ENCODE measurements around the gene C15orf39. TPM values are rescaled to one million over a fixed set of nuclear protein-coding genes. Genes with fewer than 3 reads are reported as not detected.

The C15orf39 gene
- 10 to 100 TPM; 12.3 to 33.3 (median 21.5) TPM for total RNA-seq

GRCh38 chr15:75201616-75202250 lies at the start of gene C15orf39:
TSS of gene C15orf39 (plus strand) at chr15:75201882. CDS start at chr15:75206049, 4,167 bp downstream.
- Histone ChIP-seq H3K4me3 (peak within 1 kb of the TSS; percentile 75 to 98 (median 90)), H3K9me3 (no peaks in the 10 kb centered on the region), H3K27ac (peak within 1 kb of the TSS; percentile 95 to 99 (median 97)), H3K36me3 (peaks cover 0 to 16% (median 4%) of the 10 kb centered on the region in 3 donors), H3K4me1 (peaks cover 34 to 68% (median 45%) of the 10 kb centered on the region in 3 donors), H3K27me3 (no peaks in the 10 kb centered on the region)
- TF ChIP-seq POLR2A (IDR thresholded peaks at IDR 0.05): peak in 3 of 4 donors; percentile 83 to 99 (median 93)
- peak; percentile 78 to 99 (median 96) for TF ChIP-seq CTCF (IDR thresholded peaks at IDR 0.05)
- WGBS, 2 donors: 0% methylated on average over 4 to 24 of the region's 84 CpGs
- intact Hi-C loops (cut with DNase I): no loop called here
- no peak for DNase-seq

- Histone ChIP-seq H3K27me3 (no peaks in the 10 kb centered on the region), H3K4me1 (peaks cover 0 to 21% (median 0%) of the 10 kb centered on the region in 3 donors), H3K36me3 (no peaks in the 10 kb centered on the region), H3K4me3 (no peak overlapping the region), H3K9me3 (no peaks in the 10 kb centered on the region), H3K27ac (no peak overlapping the region)
- WGBS, 2 donors: 91 to 92% methylated on average over 1 to 2 of the region's 2 CpGs
- intact Hi-C loops (cut with DNase I): no loop called here
- TF ChIP-seq POLR2A (IDR thresholded peaks at IDR 0.05): no peak
- no peak for TF ChIP-seq CTCF (IDR thresholded peaks at IDR 0.05)
- no peak for DNase-seq
Observed at GRCh38 chr15:75152382-75153079, 49.2 kb upstream of the C15orf39 start.

- WGBS, 2 donors: 71 to 75% methylated on average over 4 of the region's 4 CpGs
- TF ChIP-seq CTCF (IDR thresholded peaks at IDR 0.05) (no peak), POLR2A (IDR thresholded peaks at IDR 0.05) (no peak)
- H3K4me3 ChIP-seq: no peak overlapping the region
- H3K4me1 ChIP-seq: peaks cover 0 to 21% (median 0%) of the 10 kb centered on the region in 3 donors
- H3K36me3 ChIP-seq: no peaks in the 10 kb centered on the region
- intact Hi-C loops (cut with DNase I): no loop called here
- no peak overlapping the region for H3K27ac ChIP-seq
- DNase-seq: no peak
- H3K27me3 ChIP-seq: no peaks in the 10 kb centered on the region
- no peaks in the 10 kb centered on the region for H3K9me3 ChIP-seq
Observed at GRCh38 chr15:75153087-75153486, 48.6 kb upstream of the C15orf39 start.

GRCh38 chr15:75153565-75154276 lies 48.0 kb upstream of the C15orf39 start:
- Histone ChIP-seq H3K9me3 (no peaks in the 10 kb centered on the region), H3K4me3 (no peak overlapping the region), H3K36me3 (no peaks in the 10 kb centered on the region), H3K27ac (no peak overlapping the region), H3K4me1 (peaks cover 0 to 21% (median 0%) of the 10 kb centered on the region in 3 donors), H3K27me3 (no peaks in the 10 kb centered on the region)
- TF ChIP-seq CTCF (IDR thresholded peaks at IDR 0.05) (no peak), POLR2A (IDR thresholded peaks at IDR 0.05) (no peak)
- intact Hi-C loops (cut with DNase I): no loop called here
- WGBS, 2 donors: 63 to 76% methylated on average over 7 of the region's 8 CpGs
- DNase-seq: no peak
